NCI-H526 treated with DMSO at 0.1 percent for 48 hours (cell line): ENCODE results near the gene MYO1D.
"Not testable (repeated sequence)": the region's sequence is repeated elsewhere in the genome, so short reads cannot be mapped to it uniquely, and the experiment has no call there.

ENCODE experiments used
- DNase-seq: peaks from one replicate; lab custom pipeline; 2025; lab: John Stamatoyannopoulos, UW

Gene MYO1D

GRCh38 chr17:32855620-32856019 lies 21.3 kb downstream of the MYO1D start:
- no peak for DNase-seq

- DNase-seq, result no peak
These were observed 22.0 kb downstream of the MYO1D start for GRCh38 chr17:32854832-32855389.

- no peak for DNase-seq
These were observed 22.7 kb downstream of the MYO1D start for GRCh38 chr17:32854207-32854606.

- no peak for DNase-seq
These were observed 24.1 kb downstream of the MYO1D start for GRCh38 chr17:32852811-32853210.

GRCh38 chr17:32849879-32850278 lies 27.0 kb downstream of the MYO1D start:
- DNase-seq, result no peak

- DNase-seq, result no peak
These were observed 28.9 kb downstream of the MYO1D start for GRCh38 chr17:32847977-32848376.

- DNase-seq, result no peak
These were observed 30.8 kb downstream of the MYO1D start for GRCh38 chr17:32846143-32846542.

- DNase-seq, result no peak
These were observed 36.7 kb downstream of the MYO1D start for GRCh38 chr17:32840241-32840640.

- no peak for DNase-seq
These were observed 40.4 kb downstream of the MYO1D start for GRCh38 chr17:32836527-32836926.

- DNase-seq, result no peak
These were observed 41.6 kb downstream of the MYO1D start for GRCh38 chr17:32835291-32835761.

- no peak for DNase-seq
These were observed 42.8 kb downstream of the MYO1D start for GRCh38 chr17:32834104-32834503.

GRCh38 chr17:32833526-32833925 lies 43.4 kb downstream of the MYO1D start:
- no peak for DNase-seq

GRCh38 chr17:32833076-32833475 lies 43.8 kb downstream of the MYO1D start:
- no peak for DNase-seq

GRCh38 chr17:32831627-32832243 lies 45.2 kb downstream of the MYO1D start:
- no peak for DNase-seq

GRCh38 chr17:32831223-32831622 lies 45.7 kb downstream of the MYO1D start:
- no peak for DNase-seq

GRCh38 chr17:32828822-32829221 lies 48.1 kb downstream of the MYO1D start:
- DNase-seq, result no peak

GRCh38 chr17:32827227-32827626 lies 49.7 kb downstream of the MYO1D start:
- no peak for DNase-seq

GRCh38 chr17:32826076-32826475 lies 50.8 kb downstream of the MYO1D start:
- no peak for DNase-seq

GRCh38 chr17:32824334-32824733 lies 52.6 kb downstream of the MYO1D start:
- no peak for DNase-seq

- no peak for DNase-seq
These were observed 53.9 kb downstream of the MYO1D start for GRCh38 chr17:32822996-32823395.

- DNase-seq, result not testable (repeated sequence)
These were observed 54.7 kb downstream of the MYO1D start for GRCh38 chr17:32821987-32822934.

- no peak for DNase-seq
These were observed 56.5 kb downstream of the MYO1D start for GRCh38 chr17:32820440-32820839.

- DNase-seq, result no peak
These were observed 57.1 kb downstream of the MYO1D start for GRCh38 chr17:32819787-32820186.
